Stimulated activated CD4-positive, alpha-beta T cell treated with anti-CD3 and anti-CD28 coated beads, Interleukin-4, amount 100 ng/mL, for 1 hour (primary cell): ENCODE results near the gene EML4.
"Not testable (repeated sequence)": the region's sequence is repeated elsewhere in the genome, so short reads cannot be mapped to it uniquely, and the experiment has no call there.

Experiments
- DNase-seq: peaks from one replicate; pipeline ENCODE4 v3.0.0-alpha.2; 2020

Gene EML4

GRCh38 chr2:42314892-42315468 is 145.8 kb downstream of the EML4 start:
- no peak for DNase-seq

- DNase-seq = no peak
Observed at GRCh38 chr2:42315844-42316470, 146.8 kb downstream of the EML4 start.

GRCh38 chr2:42316910-42317309 is 147.8 kb downstream of the EML4 start:
- DNase-seq = no peak

GRCh38 chr2:42317486-42317885 is 148.3 kb downstream of the EML4 start:
- no peak for DNase-seq

- DNase-seq = no peak
Observed at GRCh38 chr2:42317945-42318344, 148.8 kb downstream of the EML4 start.

GRCh38 chr2:42319265-42319664 is 150.1 kb downstream of the EML4 start:
- no peak for DNase-seq

GRCh38 chr2:42321452-42322064 is 152.4 kb downstream of the EML4 start:
- DNase-seq = no peak

- no peak for DNase-seq
Observed at GRCh38 chr2:42324244-42324643, 155.1 kb downstream of the EML4 start.

GRCh38 chr2:42324949-42325348 is 155.8 kb downstream of the EML4 start:
- DNase-seq = no peak

- no peak for DNase-seq
Observed at GRCh38 chr2:42325609-42326008, 156.5 kb downstream of the EML4 start.

- DNase-seq = no peak
Observed at GRCh38 chr2:42327125-42327524, 158.0 kb downstream of the EML4 start.

GRCh38 chr2:42328148-42328833 is 159.1 kb downstream of the EML4 start:
- DNase-seq = no peak

- no peak for DNase-seq
Observed at GRCh38 chr2:42328923-42329322, 159.8 kb downstream of the EML4 start.

- DNase-seq = no peak
Observed at GRCh38 chr2:42329736-42330135, 160.6 kb downstream of the EML4 start.

- DNase-seq = no peak
Observed at GRCh38 chr2:42331569-42332284, 162.6 kb downstream of the EML4 start.

- no peak for DNase-seq
Observed at GRCh38 chr2:42332575-42332974, 163.4 kb downstream of the EML4 start.

GRCh38 chr2:42333579-42333978 is 164.4 kb downstream of the EML4 start:
- no peak for DNase-seq

- DNase-seq = no peak
Observed at GRCh38 chr2:42334220-42334619, 165.1 kb downstream of the EML4 start.

GRCh38 chr2:42334865-42335264 is 165.7 kb downstream of the EML4 start:
- DNase-seq = not testable (repeated sequence)

GRCh38 chr2:42335514-42336104 is 166.5 kb downstream of the EML4 start:
- DNase-seq = no peak

- no peak for DNase-seq
Observed at GRCh38 chr2:42336361-42336965, 167.3 kb downstream of the EML4 start.

GRCh38 chr2:42337356-42337820 is 168.2 kb downstream of the EML4 start:
- DNase-seq = no peak
